Tibial nerve (tissue), 4 donors: ENCODE data around the gene STMN3.

ENCODE experiments used
- CTCF ChIP-seq, 5 experiments: fragments of 200-600 bp in 3 of 5; fragments of 450-650 bp in 2 of 5; sonication (generic) in 3 of 5; IDR thresholded peaks; one replicate each; pipeline ENCODE4 v1.5.1; 2016 to 2019; ENCODE audit warnings: antibody characterized with exemption in 5 of 5, mild to moderate bottlenecking in 3 of 5, moderate library complexity in 2 of 5
- EP300 ChIP-seq, 2 donors: sonication (generic); formaldehyde crosslinking; IDR thresholded peaks; one replicate each; pipeline ENCODE4 v1.6.1; 2017; ENCODE audit warnings: antibody characterized with exemption in 2 of 2, mild to moderate bottlenecking in 1 of 2
- POLR2A ChIP-seq, 2 donors: fragments of 450-650 bp; IDR thresholded peaks; one replicate each; pipeline ENCODE4 v1.6.1; 2017; ENCODE audit warnings: antibody characterized with exemption in 2 of 2, mild to moderate bottlenecking in 2 of 2, moderate library complexity in 2 of 2

DNA sequence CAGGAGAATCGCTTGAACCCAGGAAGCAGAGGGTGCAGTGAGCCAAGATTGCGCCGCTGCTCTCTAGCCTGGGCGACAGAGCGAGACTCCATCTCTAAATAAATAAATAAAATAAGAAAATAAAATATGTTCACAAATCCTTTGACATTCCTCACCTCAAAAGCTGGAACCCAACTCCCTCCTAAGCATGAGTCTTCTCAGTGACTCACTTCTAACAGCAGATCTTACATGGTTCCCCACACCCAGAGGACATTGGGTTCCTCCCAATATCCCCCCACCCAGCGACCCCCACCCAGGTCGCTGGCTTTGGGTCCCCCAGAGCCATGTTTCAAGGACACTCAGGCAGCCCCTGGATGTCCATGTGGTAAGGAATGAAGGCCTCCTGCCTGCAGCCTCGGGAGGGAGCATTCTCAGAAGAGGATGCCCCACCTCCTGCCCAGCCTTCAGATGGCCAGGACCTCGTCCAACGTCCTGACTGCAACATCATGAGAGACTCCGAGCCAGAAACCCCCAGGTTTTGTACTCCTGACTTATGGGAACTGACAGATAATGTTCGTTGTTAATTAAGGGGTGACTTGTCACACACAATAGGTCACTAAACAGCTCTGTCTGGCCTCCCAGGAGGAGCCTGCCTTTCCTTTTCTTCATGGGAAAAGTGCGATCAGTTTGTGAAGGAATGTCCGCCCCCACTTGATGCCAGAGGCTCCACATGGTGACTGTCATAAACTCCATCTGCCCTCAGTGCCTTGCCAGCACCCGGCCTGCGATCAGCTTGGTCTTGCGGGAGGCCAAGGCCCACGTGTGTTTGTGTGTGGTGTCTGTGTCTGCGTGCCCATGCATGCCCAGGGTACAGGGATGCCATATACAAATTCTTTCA, 16.2 kb downstream of the STMN3 start:
- TF ChIP-seq CTCF (IDR thresholded peaks at IDR 0.05), result no peak
- no peak for TF ChIP-seq POLR2A (IDR thresholded peaks at IDR 0.05)
- TF ChIP-seq EP300 (IDR thresholded peaks at IDR 0.05), result no peak
